OCI-LY3 (cell line): ENCODE results near the gene FBXO21.

Experiments used
- H2AFZ ChIP-seq: fragments of 200-600, 300-600 bp; shearing (Covaris generic); 2 replicates; pipeline ENCODE4 v1.6.0; 2014; ENCODE audit warnings: antibody characterized with exemption, low read depth, low read length
- H3K27ac ChIP-seq: fragments of 200-600, 300-600 bp; sonication (generic); 2 replicates; pipeline ENCODE4 v1.5.1; 2014; ENCODE audit warnings: mild to moderate bottlenecking, low read length, moderate library complexity, mixed read lengths
- H3K27me3 ChIP-seq: fragments of 200-600, 300-600 bp; sonication (generic); 2 replicates; pipeline ENCODE4 v1.6.1; 2014; ENCODE audit warnings: low read depth, low read length, mixed read lengths
- H3K36me3 ChIP-seq: fragments of 200-600, 300-600 bp; sonication (generic); replicated peaks from 2 replicates; pipeline ENCODE3; 2014; ENCODE audit warnings: low read depth, low read length, mixed read lengths
- H3K4me1 ChIP-seq: fragments of 300-600, 200-600 bp; sonication (generic); 2 replicates; pipeline ENCODE4 v1.6.1; 2014; ENCODE audit warnings: low read length, mixed read lengths
- H3K4me2 ChIP-seq: fragments of 200-600, 300-600 bp; sonication (generic); 2 replicates; pipeline ENCODE4 v1.6.1; 2014; ENCODE audit warnings: low read length, mixed read lengths
- H3K4me3 ChIP-seq: fragments of 300-600, 200-600 bp; sonication (generic); 2 replicates; pipeline ENCODE4 v1.5.1; 2014; ENCODE audit warnings: antibody characterized with exemption, mild to moderate bottlenecking, low read length, moderate library complexity
- H3K79me2 ChIP-seq: fragments of 300-600, 200-600 bp; shearing (Covaris generic); 2 replicates; pipeline ENCODE4 v1.6.1; 2014; ENCODE audit warnings: mild to moderate bottlenecking, low read length, mixed read lengths
- H3K9ac ChIP-seq: fragments of 300-600, 200-600 bp; shearing (Covaris generic); 2 replicates; pipeline ENCODE4 v1.6.0; 2014; ENCODE audit warnings: mild to moderate bottlenecking, low read length, moderate library complexity
- H3K9me3 ChIP-seq: fragments of 200-600, 300-600 bp; shearing (Covaris generic); 2 replicates; pipeline ENCODE4 v1.6.1; 2014; ENCODE audit warnings: low read length, mixed read lengths; ENCODE audit not compliant: insufficient read depth
- H4K20me1 ChIP-seq: fragments of 200-600, 300-600 bp; sonication (generic); 2 replicates; pipeline ENCODE4 v1.6.1; 2016; ENCODE audit warnings: low read length, mixed read lengths; ENCODE audit not compliant: insufficient read depth
- EZH2phosphoT487 ChIP-seq: fragments of 200-600 bp; shearing (Covaris generic); IDR thresholded peaks from 2 replicates; pipeline ENCODE4 v1.6.1; 2018; ENCODE audit warnings: antibody characterized with exemption, mixed run types, low read depth
- TF ChIP-seq, protein P1 (sequence below): fragments of 200-600, 300-600 bp; sonication (generic); IDR thresholded peaks from 2 replicates; pipeline ENCODE4 v1.5.1; 2014; ENCODE audit warnings: antibody characterized with exemption, low read length, low read depth

Gene FBXO21

DNA sequence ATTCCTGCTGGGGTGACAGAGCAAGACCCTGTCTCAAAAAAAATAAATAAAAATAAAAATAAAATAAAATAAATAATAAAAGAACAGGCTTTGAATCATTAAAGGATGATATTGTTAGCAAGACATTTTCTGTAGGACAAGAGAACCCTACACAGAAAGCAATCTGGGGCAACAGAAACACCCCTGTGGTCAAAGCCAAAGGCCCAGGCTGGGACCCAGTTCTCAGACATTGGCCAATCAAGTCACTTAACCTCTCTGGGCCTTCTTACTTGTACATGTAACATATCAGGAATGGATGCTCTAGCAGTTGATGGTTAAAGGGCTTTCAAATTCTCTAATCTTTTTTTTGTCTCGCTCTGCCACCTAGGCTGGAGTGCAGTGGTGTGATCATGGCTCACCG lies 55.5 kb downstream of the FBXO21 start:
- no peaks in the 10 kb centered on the region for H3K4me1 ChIP-seq
- no peaks in the 10 kb centered on the region for H3K9me3 ChIP-seq
- TF ChIP-seq, protein P1, sequence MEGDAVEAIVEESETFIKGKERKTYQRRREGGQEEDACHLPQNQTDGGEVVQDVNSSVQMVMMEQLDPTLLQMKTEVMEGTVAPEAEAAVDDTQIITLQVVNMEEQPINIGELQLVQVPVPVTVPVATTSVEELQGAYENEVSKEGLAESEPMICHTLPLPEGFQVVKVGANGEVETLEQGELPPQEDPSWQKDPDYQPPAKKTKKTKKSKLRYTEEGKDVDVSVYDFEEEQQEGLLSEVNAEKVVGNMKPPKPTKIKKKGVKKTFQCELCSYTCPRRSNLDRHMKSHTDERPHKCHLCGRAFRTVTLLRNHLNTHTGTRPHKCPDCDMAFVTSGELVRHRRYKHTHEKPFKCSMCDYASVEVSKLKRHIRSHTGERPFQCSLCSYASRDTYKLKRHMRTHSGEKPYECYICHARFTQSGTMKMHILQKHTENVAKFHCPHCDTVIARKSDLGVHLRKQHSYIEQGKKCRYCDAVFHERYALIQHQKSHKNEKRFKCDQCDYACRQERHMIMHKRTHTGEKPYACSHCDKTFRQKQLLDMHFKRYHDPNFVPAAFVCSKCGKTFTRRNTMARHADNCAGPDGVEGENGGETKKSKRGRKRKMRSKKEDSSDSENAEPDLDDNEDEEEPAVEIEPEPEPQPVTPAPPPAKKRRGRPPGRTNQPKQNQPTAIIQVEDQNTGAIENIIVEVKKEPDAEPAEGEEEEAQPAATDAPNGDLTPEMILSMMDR, result no peak
- TF ChIP-seq EZH2phosphoT487, result no peak
- no peaks in the 10 kb centered on the region for H3K27me3 ChIP-seq
- no peak overlapping the region for H3K27ac ChIP-seq
- H3K4me3 ChIP-seq, result no peak overlapping the region
- H3K4me2 ChIP-seq, result no peak overlapping the region
- no peaks in the 10 kb centered on the region for H3K36me3 ChIP-seq
- H2AFZ ChIP-seq, result no peak overlapping the region
- no peak overlapping the region for H3K9ac ChIP-seq
- H3K79me2 ChIP-seq, result no peaks in the 10 kb centered on the region
- no peaks in the 10 kb centered on the region for H4K20me1 ChIP-seq

DNA sequence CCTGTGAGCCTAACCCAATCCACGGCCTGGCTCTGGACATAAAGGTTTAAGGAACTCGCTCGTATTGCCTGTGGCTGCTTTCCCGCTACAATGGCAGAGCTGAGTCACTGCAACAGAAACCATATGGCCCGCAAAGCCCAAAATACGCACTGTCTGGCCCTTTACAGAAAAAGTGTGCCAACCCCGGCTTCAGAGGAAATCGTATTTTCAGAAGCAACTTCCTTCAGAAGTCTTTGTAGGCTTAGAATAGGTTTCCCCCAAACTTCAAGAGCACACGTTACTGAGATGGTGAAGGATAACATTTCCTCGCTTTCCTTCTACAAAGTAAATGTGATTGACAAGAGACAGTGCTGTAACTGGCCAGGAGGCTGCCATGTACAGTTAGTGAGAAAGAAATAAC lies 56.2 kb downstream of the FBXO21 start:
- H3K4me1 ChIP-seq, result no peaks in the 10 kb centered on the region
- no peak for TF ChIP-seq EZH2phosphoT487
- TF ChIP-seq, protein P1, result no peak
- H3K4me3 ChIP-seq, result no peak overlapping the region
- H3K9me3 ChIP-seq, result no peaks in the 10 kb centered on the region
- H3K9ac ChIP-seq, result no peak overlapping the region
- no peak overlapping the region for H3K4me2 ChIP-seq
- no peaks in the 10 kb centered on the region for H4K20me1 ChIP-seq
- no peaks in the 10 kb centered on the region for H3K36me3 ChIP-seq
- H2AFZ ChIP-seq, result no peak overlapping the region
- no peaks in the 10 kb centered on the region for H3K27me3 ChIP-seq
- H3K27ac ChIP-seq, result no peak overlapping the region
- H3K79me2 ChIP-seq, result no peaks in the 10 kb centered on the region

DNA sequence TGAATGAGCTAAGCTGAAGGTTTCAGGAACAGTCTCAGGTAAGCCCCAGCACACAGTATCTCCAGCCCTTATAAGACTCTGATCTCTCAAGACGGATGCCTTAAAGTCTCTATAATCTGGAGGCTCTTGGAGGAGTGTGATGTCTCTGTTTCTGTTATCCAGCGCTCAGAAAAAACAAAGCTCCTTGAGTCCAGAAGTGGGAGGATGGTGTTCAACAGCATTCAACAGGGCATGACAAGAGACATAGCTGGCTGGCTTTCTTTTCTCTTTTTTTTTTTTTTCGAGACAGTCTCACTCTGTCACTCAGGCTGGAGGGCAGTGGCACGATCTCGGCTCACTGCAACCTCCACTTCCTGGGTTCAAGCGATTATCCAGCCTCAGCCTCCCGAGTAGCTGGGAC lies 59.5 kb downstream of the FBXO21 start:
- no peak overlapping the region for H3K27ac ChIP-seq
- no peak overlapping the region for H3K9ac ChIP-seq
- no peak overlapping the region for H2AFZ ChIP-seq
- TF ChIP-seq, protein P1, result no peak
- TF ChIP-seq EZH2phosphoT487, result no peak
- H3K4me1 ChIP-seq, result no peaks in the 10 kb centered on the region
- H3K9me3 ChIP-seq, result no peaks in the 10 kb centered on the region; the same call in 1 of the 2 replicates
- H3K4me2 ChIP-seq, result no peak overlapping the region
- H4K20me1 ChIP-seq, result no peaks in the 10 kb centered on the region
- no peak overlapping the region for H3K4me3 ChIP-seq
- no peaks in the 10 kb centered on the region for H3K36me3 ChIP-seq
- no peaks in the 10 kb centered on the region for H3K79me2 ChIP-seq
- H3K27me3 ChIP-seq, result no peaks in the 10 kb centered on the region

DNA sequence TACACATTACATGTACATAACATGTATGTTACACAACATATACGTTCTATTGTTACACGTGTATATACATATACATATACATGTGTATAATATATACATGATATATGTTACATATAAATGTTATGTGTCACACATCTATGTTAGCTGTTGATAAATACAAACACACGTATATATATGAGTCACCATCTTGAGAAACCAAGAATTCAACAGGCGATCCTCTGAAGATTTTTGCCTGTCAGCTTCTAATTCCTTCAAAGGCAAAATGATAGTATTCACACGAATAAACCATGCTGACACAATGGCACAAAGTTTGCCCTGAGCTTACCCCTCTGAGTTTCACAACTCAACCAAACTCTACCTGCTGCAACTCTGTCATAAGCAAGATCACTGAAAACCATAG lies 60.9 kb downstream of the FBXO21 start:
- Histone ChIP-seq H3K9ac (no peak overlapping the region), H3K79me2 (no peaks in the 10 kb centered on the region), H2AFZ (no peak overlapping the region), H3K27ac (no peak overlapping the region), H3K4me1 (no peaks in the 10 kb centered on the region), H3K9me3 (no peaks in the 10 kb centered on the region; the same call in 1 of the 2 replicates), H4K20me1 (no peaks in the 10 kb centered on the region), H3K4me2 (no peak overlapping the region), H3K27me3 (no peaks in the 10 kb centered on the region), H3K4me3 (no peak overlapping the region), H3K36me3 (no peaks in the 10 kb centered on the region)
- TF ChIP-seq, protein P1, result no peak
- no peak for TF ChIP-seq EZH2phosphoT487
